HepG2 (cell line): Measurements from ENCODE around the gene EARS2. TPM values are rescaled to one million over a fixed set of nuclear protein-coding genes. Genes with fewer than 3 reads are reported as not detected.

ENCODE experiments used
- ARNT2 ChIP-seq: sonication (generic); formaldehyde crosslinking; IDR thresholded peaks from 2 replicates; pipeline ENCODE4 v1.8.0; 2022; ENCODE audit warnings: mild to moderate bottlenecking, low read depth, missing genetic modification reagents, moderate library complexity
- HCFC1 ChIP-seq: fragments of 150-350 bp; IDR thresholded peaks from 2 replicates; pipeline ENCODE4 v1.6.1; 2014; ENCODE audit warnings: low read depth, low read length
- HHEX ChIP-seq: IDR thresholded peaks from 2 replicates; pipeline ENCODE4 v1.6.1; 2016; ENCODE audit warnings: control low read depth
- MEF2D ChIP-seq: sonication (generic); formaldehyde crosslinking; IDR thresholded peaks from 2 replicates; pipeline ENCODE4 v1.5.1; 2020; ENCODE audit warnings: mild to moderate bottlenecking, missing genetic modification reagents
- PAWR ChIP-seq: sonication (generic); formaldehyde crosslinking; IDR thresholded peaks from 2 replicates; pipeline ENCODE4 v1.4.0; 2020; ENCODE audit warnings: missing genetic modification reagents, mild to moderate bottlenecking, borderline replicate concordance
- REXO4 ChIP-seq: sonication (generic); formaldehyde crosslinking; IDR thresholded peaks from 2 replicates; pipeline ENCODE4 v1.8.0; 2022; ENCODE audit warnings: missing genetic modification reagents, mild to moderate bottlenecking, borderline replicate concordance
- SIX1 ChIP-seq: sonication (generic); formaldehyde crosslinking; IDR thresholded peaks from 2 replicates; pipeline ENCODE4 v1.4.0; 2020; ENCODE audit warnings: missing genetic modification reagents, borderline replicate concordance
- SP2 ChIP-seq: sonication (generic); formaldehyde crosslinking; IDR thresholded peaks from 2 replicates; pipeline ENCODE4 v1.5.1; 2020; ENCODE audit warnings: mild to moderate bottlenecking, missing genetic modification reagents
- TEAD3 ChIP-seq: optimal IDR thresholded peaks from 2 replicates; pipeline ENCODE3; 2016; ENCODE audit warnings: borderline replicate concordance
- U2AF2 ChIP-seq: fragments of 200-400 bp; formaldehyde crosslinking; IDR thresholded peaks from 2 replicates; pipeline ENCODE4 v1.6.1; 2017; ENCODE audit warnings: low read depth, mild to moderate bottlenecking, low read length
- XRCC5 ChIP-seq: fragments of 200-400 bp; formaldehyde crosslinking; optimal IDR thresholded peaks from 2 replicates; pipeline ENCODE3; 2017; ENCODE audit warnings: mild to moderate bottlenecking, low read length
- ZFP90 ChIP-seq: sonication (generic); formaldehyde crosslinking; IDR thresholded peaks from 2 replicates; pipeline ENCODE4 v1.8.0; 2022; ENCODE audit warnings: missing genetic modification reagents, mild to moderate bottlenecking, inconsistent platforms, borderline replicate concordance
- ZNF138 ChIP-seq: sonication (generic); formaldehyde crosslinking; IDR thresholded peaks from 2 replicates; pipeline ENCODE4 v1.5.0; 2020; ENCODE audit warnings: mild to moderate bottlenecking, low read depth, missing genetic modification reagents
- ZNF878 ChIP-seq: sonication (generic); formaldehyde crosslinking; IDR thresholded peaks from 2 replicates; pipeline ENCODE4 v1.8.1; 2023; ENCODE audit warnings: mild to moderate bottlenecking, missing genetic modification reagents, moderate library complexity
- ZNF879 ChIP-seq: sonication (generic); formaldehyde crosslinking; IDR thresholded peaks from 2 replicates; pipeline ENCODE4 v1.8.1; 2023; ENCODE audit warnings: missing genetic modification reagents
- ZNF891 ChIP-seq: sonication (generic); formaldehyde crosslinking; IDR thresholded peaks from 2 replicates; pipeline ENCODE4 v1.5.0; 2020; ENCODE audit warnings: mild to moderate bottlenecking, missing genetic modification reagents
- polyA plus RNA-seq, 8 experiments: library from polyadenylated mRNA; depleted of rRNA in 3 of 8; stranded (reverse) in 7 of 8; unstranded in 1 of 8; fragments of >200 nt; fragmentation: Illumina TruSeq in 4 of 8; extraction: Trizol in 4 of 8; gene quantifications; 2 replicates each; pipeline versions ENCODE4 v1.2.1 to v1.2.3, GENCODE V29; 2011 to 2016; ENCODE audit warnings: low read depth in 4 of 8, missing spikeins in 1 of 8, mixed read lengths in 1 of 8; ENCODE audit not compliant: insufficient read depth in 1 of 8
- total RNA-seq, 5 experiments: library from RNA; depleted of rRNA; stranded (reverse); fragments of >200 nt; fragmentation: Illumina TruSeq; extraction: Trizol; gene quantifications; 2 replicates each; pipeline ENCODE4 v1.2.3, GENCODE V29; 2016; ENCODE audit warnings: low read depth in 1 of 5
- TF ChIP-seq, protein P1 (sequence below): sonication (generic); formaldehyde crosslinking; IDR thresholded peaks from 2 replicates; pipeline ENCODE4 v1.8.1; 2023; ENCODE audit warnings: mild to moderate bottlenecking, moderate library complexity, missing genetic modification reagents
- TF ChIP-seq, protein P2 (sequence below): sonication (generic); formaldehyde crosslinking; IDR thresholded peaks from 2 replicates; pipeline ENCODE4 v1.9.0; 2022; ENCODE audit warnings: low read depth, missing genetic modification reagents
- TF ChIP-seq, protein P3 (sequence below): sonication (generic); formaldehyde crosslinking; IDR thresholded peaks from 2 replicates; pipeline ENCODE4 v1.4.0; 2020; ENCODE audit warnings: mild to moderate bottlenecking, missing genetic modification reagents
- TF ChIP-seq, protein P4 (sequence below): sonication (generic); formaldehyde crosslinking; IDR thresholded peaks from 2 replicates; pipeline ENCODE4 v1.9.0; 2021; ENCODE audit warnings: missing genetic modification reagents, mild to moderate bottlenecking, borderline replicate concordance
- TF ChIP-seq, protein P5 (sequence below): conservative IDR thresholded peaks from 2 replicates; pipeline ENCODE4 v1.6.1; 2018; ENCODE audit warnings: missing genetic modification reagents

EARS2 gene
- total and polyA plus RNA-seq, 2 of the 13 experiments (the other 11 are each of a cell fraction or from before 2014, with no cell fraction given) = 49.4 to 80.4 TPM

DNA sequence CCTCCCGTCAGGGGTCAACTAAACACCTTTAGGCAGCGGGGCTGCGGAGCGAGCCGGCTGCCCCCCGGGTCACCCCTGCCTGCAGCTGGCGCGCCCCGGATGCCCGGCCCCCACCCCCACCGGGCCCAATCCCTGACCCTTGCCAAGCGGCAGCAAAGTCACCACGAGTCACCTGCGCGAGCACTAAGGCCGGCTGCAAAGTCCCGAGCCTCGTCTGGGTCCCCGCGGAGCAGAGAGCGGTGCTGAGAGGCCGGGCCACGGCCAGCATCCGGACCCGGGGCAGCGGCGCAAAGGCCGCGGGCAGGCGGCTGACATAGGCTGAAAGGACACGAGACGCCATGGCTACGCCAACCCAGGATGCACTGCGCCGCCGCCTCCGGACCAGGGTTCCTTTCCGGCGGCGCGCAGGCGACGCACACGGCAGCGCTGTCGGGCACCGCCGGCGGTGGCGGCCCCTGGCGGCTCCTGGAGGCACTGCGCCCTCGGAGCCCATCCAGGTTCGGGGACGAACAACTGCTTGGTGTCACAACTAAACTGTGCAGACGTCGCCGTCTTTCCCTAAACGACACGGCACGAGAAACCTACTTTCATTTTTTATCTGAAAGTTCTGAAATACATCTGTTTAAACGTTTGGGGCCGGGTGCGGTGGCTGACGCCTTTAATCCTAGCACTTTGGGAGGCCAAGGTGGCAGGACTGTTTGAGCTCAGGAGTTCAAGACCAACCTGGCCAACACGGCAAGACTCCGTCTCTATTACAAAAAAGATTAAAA lies 39.0 kb upstream of the EARS2 start, which contains the start of gene NDUFAB1 (continued):
- TF ChIP-seq, protein P1, sequence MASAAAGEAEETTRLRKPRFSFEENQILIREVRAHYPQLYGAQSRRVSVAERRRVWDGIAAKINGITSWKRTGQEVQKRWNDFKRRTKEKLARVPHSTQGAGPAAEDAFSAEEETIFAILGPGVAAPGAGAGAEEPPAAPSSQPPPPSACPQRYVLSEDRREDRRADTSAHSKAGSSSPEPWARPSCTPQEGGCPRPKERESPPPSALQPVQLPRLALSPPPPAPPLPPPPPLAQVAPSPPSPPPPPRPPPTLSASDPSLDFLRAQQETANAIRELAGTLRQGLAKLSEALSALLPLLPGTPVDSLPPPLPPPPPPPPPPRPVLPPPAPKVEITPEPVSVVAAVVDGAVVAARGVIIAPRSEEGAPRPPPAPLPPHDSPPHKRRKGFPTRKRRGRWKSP = peak; percentile 98
- no peak for TF ChIP-seq HHEX
- peak; percentile 86 for TF ChIP-seq TEAD3 (CRISPR knock-in tag)
- TF ChIP-seq ZNF891 (CRISPR knock-in tag) = peak; percentile 97; the same call in 1 of the 2 replicates
- TF ChIP-seq, protein P2, sequence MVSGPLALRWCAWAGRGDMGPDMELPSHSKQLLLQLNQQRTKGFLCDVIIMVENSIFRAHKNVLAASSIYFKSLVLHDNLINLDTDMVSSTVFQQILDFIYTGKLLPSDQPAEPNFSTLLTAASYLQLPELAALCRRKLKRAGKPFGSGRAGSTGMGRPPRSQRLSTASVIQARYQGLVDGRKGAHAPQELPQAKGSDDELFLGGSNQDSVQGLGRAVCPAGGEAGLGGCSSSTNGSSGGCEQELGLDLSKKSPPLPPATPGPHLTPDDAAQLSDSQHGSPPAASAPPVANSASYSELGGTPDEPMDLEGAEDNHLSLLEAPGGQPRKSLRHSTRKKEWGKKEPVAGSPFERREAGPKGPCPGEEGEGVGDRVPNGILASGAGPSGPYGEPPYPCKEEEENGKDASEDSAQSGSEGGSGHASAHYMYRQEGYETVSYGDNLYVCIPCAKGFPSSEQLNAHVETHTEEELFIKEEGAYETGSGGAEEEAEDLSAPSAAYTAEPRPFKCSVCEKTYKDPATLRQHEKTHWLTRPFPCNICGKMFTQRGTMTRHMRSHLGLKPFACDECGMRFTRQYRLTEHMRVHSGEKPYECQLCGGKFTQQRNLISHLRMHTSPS (CRISPR knock-in tag) = peak; percentile 15
- peak; percentile 18 for TF ChIP-seq SIX1 (CRISPR knock-in tag)
- peak; percentile 92 for TF ChIP-seq ZFP90
- peak; percentile 95 for TF ChIP-seq ARNT2
- TF ChIP-seq, protein P3, sequence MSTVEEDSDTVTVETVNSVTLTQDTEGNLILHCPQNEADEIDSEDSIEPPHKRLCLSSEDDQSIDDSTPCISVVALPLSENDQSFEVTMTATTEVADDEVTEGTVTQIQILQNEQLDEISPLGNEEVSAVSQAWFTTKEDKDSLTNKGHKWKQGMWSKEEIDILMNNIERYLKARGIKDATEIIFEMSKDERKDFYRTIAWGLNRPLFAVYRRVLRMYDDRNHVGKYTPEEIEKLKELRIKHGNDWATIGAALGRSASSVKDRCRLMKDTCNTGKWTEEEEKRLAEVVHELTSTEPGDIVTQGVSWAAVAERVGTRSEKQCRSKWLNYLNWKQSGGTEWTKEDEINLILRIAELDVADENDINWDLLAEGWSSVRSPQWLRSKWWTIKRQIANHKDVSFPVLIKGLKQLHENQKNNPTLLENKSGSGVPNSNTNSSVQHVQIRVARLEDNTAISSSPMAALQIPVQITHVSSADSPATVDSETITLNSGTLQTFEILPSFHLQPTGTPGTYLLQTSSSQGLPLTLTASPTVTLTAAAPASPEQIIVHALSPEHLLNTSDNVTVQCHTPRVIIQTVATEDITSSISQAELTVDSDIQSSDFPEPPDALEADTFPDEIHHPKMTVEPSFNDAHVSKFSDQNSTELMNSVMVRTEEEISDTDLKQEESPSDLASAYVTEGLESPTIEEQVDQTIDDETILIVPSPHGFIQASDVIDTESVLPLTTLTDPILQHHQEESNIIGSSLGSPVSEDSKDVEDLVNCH (CRISPR knock-in tag) = no peak
- peak; percentile 76 for TF ChIP-seq HCFC1
- TF ChIP-seq, protein P4, sequence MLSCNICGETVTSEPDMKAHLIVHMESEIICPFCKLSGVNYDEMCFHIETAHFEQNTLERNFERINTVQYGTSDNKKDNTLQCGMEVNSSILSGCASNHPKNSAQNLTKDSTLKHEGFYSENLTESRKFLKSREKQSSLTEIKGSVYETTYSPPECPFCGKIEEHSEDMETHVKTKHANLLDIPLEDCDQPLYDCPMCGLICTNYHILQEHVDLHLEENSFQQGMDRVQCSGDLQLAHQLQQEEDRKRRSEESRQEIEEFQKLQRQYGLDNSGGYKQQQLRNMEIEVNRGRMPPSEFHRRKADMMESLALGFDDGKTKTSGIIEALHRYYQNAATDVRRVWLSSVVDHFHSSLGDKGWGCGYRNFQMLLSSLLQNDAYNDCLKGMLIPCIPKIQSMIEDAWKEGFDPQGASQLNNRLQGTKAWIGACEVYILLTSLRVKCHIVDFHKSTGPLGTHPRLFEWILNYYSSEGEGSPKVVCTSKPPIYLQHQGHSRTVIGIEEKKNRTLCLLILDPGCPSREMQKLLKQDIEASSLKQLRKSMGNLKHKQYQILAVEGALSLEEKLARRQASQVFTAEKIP (CRISPR knock-in tag) = no peak
- peak; percentile 100 for TF ChIP-seq XRCC5
- TF ChIP-seq, protein P5, sequence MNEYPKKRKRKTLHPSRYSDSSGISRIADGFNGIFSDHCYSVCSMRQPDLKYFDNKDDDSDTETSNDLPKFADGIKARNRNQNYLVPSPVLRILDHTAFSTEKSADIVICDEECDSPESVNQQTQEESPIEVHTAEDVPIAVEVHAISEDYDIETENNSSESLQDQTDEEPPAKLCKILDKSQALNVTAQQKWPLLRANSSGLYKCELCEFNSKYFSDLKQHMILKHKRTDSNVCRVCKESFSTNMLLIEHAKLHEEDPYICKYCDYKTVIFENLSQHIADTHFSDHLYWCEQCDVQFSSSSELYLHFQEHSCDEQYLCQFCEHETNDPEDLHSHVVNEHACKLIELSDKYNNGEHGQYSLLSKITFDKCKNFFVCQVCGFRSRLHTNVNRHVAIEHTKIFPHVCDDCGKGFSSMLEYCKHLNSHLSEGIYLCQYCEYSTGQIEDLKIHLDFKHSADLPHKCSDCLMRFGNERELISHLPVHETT (CRISPR knock-in tag) = peak; percentile 95
- no peak for TF ChIP-seq ZNF138 (CRISPR knock-in tag)
- peak; percentile 19; the same call in 1 of the 2 replicates for TF ChIP-seq MEF2D (CRISPR knock-in tag)
- TF ChIP-seq ZNF879 (CRISPR knock-in tag) = no peak
- TF ChIP-seq PAWR = no peak
- TF ChIP-seq ZNF878 (CRISPR knock-in tag) = peak; percentile 47
- peak; percentile 36; the same call in 1 of the 2 replicates for TF ChIP-seq U2AF2
- TF ChIP-seq REXO4 (CRISPR knock-in tag) = 0 out of 2 replicates have a peak, but pooled peaks have one; percentile 61
- TF ChIP-seq SP2 (CRISPR knock-in tag) = no peak
